Inflammatory macrophage (primary cell): ENCODE data around the gene OPTC.
"Not testable (repeated sequence)": the region's sequence is repeated elsewhere in the genome, so short reads cannot be mapped to it uniquely, and the experiment has no call there.

ENCODE experiments used
- DNase-seq, 2 donors: peaks; one replicate each; pipeline ENCODE4 v3.0.0-alpha.2; 2020 to 2022
- total RNA-seq, 18 experiments: gene quantifications; one replicate each; lab custom pipeline; 2026; ENCODE audit warnings: mixed read lengths in 6 of 18, inconsistent platforms in 2 of 18; lab: John Stamatoyannopoulos, UW

OPTC gene
- total RNA-seq: 0 to 0.09 (median 0) reads per million in 18 experiments

- no peak for DNase-seq
Measured at GRCh38 chr1:203493901-203494300, at the start of gene OPTC. OPTC (plus strand) TSS chr1:203494153; CDS start chr1:203496006, 1,853 bp downstream.

GRCh38 chr1:203444171-203444576 lies 49.8 kb upstream of the OPTC start:
- no peak for DNase-seq

GRCh38 chr1:203447151-203447550 lies 46.8 kb upstream of the OPTC start:
- DNase-seq: peak; percentile 69 to 71

GRCh38 chr1:203447598-203447997 lies 46.4 kb upstream of the OPTC start:
- DNase-seq: not testable (repeated sequence)

GRCh38 chr1:203448521-203449061 lies 45.4 kb upstream of the OPTC start:
- no peak for DNase-seq

- no peak for DNase-seq
Measured at GRCh38 chr1:203450001-203450400, 44.0 kb upstream of the OPTC start.

GRCh38 chr1:203450479-203451149 lies 43.3 kb upstream of the OPTC start:
- no peak for DNase-seq

GRCh38 chr1:203451836-203452784 lies 41.8 kb upstream of the OPTC start:
- no peak for DNase-seq

GRCh38 chr1:203453016-203453415 lies 40.9 kb upstream of the OPTC start:
- DNase-seq: no peak

GRCh38 chr1:203453616-203454015 lies 40.3 kb upstream of the OPTC start:
- DNase-seq: no peak

- DNase-seq: no peak
Measured at GRCh38 chr1:203454986-203455471, 38.9 kb upstream of the OPTC start.

- no peak for DNase-seq
Measured at GRCh38 chr1:203455706-203456105, 38.2 kb upstream of the OPTC start.

- DNase-seq: no peak
Measured at GRCh38 chr1:203456577-203456976, 37.4 kb upstream of the OPTC start.

GRCh38 chr1:203458078-203458477 lies 35.9 kb upstream of the OPTC start:
- DNase-seq: no peak

- DNase-seq: no peak
Measured at GRCh38 chr1:203459671-203460201, 34.2 kb upstream of the OPTC start.

GRCh38 chr1:203461717-203462116 lies 32.2 kb upstream of the OPTC start:
- no peak for DNase-seq

- DNase-seq: no peak
Measured at GRCh38 chr1:203462143-203462542, 31.8 kb upstream of the OPTC start.

GRCh38 chr1:203462878-203463277 lies 31.1 kb upstream of the OPTC start:
- no peak for DNase-seq

- DNase-seq: peak in 1 of 2 donors; percentile 5
Measured at GRCh38 chr1:203463469-203464062, 30.4 kb upstream of the OPTC start.

- DNase-seq: no peak
Measured at GRCh38 chr1:203464226-203464625, 29.7 kb upstream of the OPTC start.

GRCh38 chr1:203464743-203465142 lies 29.2 kb upstream of the OPTC start:
- no peak for DNase-seq

- DNase-seq: no peak
Measured at GRCh38 chr1:203465146-203465798, 28.7 kb upstream of the OPTC start.
